GM21367 (cell line): ENCODE data around the gene CSRNP3.
A peak's percentile ranks its signal among the peaks of the same experiment; 100 is the strongest.
"Not testable (repeated sequence)": the region's sequence is repeated elsewhere in the genome, so short reads cannot be mapped to it uniquely, and the experiment has no call there.

Experiments used
- ATAC-seq: cut with Tn5 transposase; IDR thresholded peaks from one replicate; pipeline ENCODE4 v1.9.1; 2021; ENCODE audit not compliant: unreplicated experiment

CSRNP3 gene

GRCh38 chr2:165586019-165586418, 116.5 kb downstream of the CSRNP3 start:
- no peak for ATAC-seq

GRCh38 chr2:165587335-165587938, 117.9 kb downstream of the CSRNP3 start:
- peak; percentile 87 for ATAC-seq

DNA sequence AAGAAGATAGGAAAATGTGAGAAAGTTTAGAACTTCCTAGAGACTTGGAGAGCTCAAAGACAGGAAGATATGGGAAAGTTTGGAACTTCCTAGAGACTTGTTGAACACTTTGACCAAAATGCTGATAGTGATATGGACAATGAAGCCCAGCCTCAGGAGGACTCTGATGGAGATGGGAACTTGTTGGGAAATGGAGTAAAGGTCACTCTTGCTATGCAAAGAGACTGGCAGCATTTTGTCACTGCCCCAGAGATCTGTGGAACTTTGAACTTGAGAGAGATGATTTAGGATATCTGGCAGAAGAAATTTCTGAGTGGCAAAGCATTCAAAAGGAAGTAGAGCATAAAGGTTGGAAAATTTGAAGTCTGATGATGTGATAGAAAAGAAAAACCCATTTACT, 121.5 kb downstream of the CSRNP3 start:
- not testable (repeated sequence) for ATAC-seq

DNA sequence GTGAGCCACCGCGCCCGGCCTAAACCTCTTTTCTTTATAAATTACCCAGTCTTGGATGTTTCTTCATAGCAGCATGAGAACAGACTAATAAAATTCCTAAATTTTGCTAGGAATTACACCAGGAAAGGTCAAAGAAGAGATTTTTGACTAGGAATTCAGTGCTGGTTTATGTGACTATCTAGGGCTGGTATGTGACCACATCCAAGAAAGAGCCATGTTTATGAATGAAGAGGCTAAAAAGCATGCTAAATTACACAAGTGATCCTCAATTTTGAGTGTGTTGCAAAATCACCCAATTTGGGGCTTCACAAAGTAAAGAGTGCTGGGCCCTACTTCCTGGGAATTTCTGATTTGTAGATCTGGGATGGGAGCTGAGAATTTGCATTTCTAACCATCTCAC, 123.6 kb downstream of the CSRNP3 start:
- ATAC-seq: no peak

GRCh38 chr2:165594231-165594934, 124.9 kb downstream of the CSRNP3 start:
- no peak for ATAC-seq

GRCh38 chr2:165594935-165595255, 125.4 kb downstream of the CSRNP3 start:
- peak; percentile 95 for ATAC-seq

- no peak for ATAC-seq
These were observed 127.3 kb downstream of the CSRNP3 start for GRCh38 chr2:165596788-165597187.

DNA sequence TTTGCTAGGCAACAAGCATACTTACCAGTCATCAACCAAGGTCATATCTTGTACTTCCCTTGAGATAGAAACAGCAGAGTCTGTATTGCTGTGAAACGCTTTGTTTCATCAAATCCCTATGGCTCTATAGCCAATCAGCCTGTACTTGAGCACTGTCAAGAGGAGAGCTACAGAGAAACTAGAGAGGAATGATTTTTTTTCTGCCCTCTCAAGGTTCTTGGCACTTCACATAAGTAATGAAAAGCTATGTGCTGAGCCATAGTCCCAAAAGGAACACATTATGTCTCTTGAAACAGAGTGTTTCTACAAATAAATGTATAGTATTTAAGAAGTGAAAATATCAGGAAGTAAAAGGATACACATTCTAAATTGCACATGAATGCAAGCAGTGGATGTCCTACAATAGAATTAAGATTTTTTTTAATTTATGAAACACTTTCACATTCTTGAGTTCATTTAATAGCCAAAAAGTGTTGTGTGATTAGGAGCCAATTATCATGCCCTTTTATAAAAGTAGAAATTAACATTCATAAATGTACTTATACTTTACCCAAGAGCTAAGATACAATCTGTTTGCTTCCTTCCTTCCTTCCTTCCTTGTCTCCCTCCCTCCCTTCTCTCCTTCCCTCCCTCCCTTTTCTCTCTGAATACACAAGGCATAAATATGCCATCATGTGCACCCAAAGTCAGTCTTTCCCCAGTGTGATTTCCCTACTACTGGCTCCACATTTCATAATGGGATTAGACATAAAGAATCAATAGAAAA, 131.8 kb downstream of the CSRNP3 start:
- ATAC-seq: no peak

DNA sequence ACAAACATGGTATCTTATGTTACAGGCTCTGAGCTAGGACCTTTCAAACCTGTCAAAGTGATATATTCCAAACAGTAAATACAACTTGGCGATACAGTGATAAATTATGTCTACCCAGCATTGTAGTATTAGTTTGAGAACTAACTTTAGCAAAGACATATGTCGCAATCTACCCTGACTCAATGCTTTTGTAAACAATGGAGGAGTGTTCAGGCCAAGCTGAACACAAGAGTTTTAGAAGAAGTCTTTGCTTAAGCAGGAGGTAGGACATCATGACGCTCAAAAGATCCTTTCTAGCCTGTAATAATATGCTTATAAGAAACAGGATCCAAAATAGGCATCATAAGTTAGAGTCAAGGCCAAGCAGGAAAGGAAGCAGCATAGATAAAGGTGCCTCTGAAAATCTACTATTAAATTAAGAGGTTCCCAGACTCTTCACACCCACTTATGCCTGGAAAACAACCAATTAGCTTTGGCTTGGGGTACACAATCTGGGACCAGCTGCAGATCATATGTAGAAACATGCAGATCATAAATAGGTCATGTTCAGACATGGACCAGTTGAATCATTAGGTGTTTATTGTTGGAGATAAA, 132.5 kb downstream of the CSRNP3 start:
- ATAC-seq: no peak

GRCh38 chr2:165609672-165610071, 140.2 kb downstream of the CSRNP3 start:
- no peak for ATAC-seq

DNA sequence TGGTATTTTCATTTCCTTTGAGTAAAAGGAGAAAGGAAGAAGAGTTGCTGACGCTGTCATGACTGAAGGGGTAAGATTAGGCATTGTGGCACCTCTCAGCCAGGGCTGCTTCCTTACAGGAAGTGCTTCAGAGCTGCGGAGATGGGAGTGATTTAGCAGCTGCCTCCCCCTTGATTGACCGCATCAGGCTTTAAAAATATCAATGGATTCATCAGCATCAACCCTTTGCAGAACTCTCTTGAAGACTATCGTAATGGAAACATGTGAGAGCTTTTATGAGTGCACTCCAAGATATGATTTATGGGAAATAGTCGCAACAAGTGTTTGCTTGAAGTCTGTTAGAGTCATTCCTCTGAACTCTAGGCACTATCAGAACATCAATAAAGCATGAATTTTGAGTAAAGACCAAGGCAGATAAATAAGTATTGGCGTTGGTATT, 141.1 kb downstream of the CSRNP3 start:
- ATAC-seq: no peak

DNA sequence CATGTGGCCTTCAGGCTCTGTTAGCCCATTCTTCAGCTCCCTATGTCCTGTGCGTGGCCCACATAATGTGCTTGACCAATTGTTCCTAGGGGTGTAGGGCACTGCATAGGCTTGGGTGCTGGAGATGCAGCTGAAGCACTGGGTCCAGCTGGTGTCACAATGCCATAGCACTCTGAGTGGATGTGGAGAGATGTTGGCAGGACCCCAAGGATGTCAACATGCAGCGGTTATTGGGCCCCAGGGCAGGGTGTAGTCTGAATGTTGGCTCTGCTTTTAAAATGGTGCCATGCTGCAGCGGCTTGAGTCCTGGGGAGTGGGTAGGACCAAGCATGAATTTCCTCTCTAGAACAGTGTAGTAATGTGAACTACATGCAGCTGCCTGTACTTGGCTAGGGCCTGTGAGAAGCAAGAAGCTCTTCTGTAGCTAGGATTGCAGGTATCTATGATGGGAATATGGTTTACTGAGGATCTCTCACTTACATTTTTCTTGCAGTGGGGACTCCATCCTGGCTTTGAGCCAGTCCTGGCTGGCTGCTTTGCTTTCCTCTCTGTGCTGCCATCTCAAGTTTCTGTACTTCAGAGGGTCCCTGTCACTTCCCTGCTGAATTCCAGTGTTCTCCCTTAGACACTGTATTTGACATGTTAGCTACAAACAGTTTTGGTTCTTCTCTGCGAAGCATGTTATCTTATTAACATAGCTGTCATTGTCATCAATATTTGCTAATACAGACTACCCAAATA, 148.4 kb downstream of the CSRNP3 start:
- no peak for ATAC-seq

- no peak for ATAC-seq
These were observed 149.3 kb downstream of the CSRNP3 start for GRCh38 chr2:165618806-165619205.

- no peak for ATAC-seq
These were observed 151.6 kb downstream of the CSRNP3 start for GRCh38 chr2:165621086-165621560.

- no peak for ATAC-seq
These were observed 153.7 kb downstream of the CSRNP3 start for GRCh38 chr2:165623161-165623560.

DNA sequence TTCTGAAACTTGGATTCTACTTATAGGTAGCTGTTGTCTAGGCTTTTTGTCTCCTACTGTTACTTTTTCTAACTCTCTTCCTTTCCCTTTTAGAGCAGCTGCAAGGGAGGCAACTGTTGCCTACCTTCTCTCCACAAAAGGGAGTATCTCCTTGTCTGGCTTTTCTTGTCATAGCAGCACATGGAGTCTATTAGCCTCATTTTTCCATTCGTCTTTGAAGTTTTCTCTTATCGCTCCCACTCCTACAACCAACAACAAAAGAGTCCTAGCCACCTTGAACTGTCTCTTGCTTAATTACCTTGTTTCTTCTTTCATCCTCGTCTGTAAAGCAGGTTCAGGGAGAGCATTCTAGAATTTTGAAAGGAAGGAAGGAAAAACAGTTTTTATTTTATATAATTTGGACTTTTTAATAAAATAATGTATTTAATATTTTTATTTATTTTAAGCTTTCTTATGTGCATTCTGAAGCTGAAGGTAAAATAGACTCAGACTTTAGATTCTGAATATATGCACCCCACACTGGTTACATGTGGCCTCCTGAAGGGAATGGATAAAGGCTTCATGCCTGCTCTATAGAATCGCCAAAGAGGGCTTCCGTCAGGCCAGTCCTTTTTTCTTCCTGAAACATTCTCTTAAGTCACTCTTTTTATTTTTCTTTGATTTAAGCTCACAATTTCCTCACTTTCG, 154.4 kb downstream of the CSRNP3 start:
- ATAC-seq: no peak

- ATAC-seq: no peak
These were observed 154.9 kb downstream of the CSRNP3 start for GRCh38 chr2:165624470-165624800.

- no peak for ATAC-seq
These were observed 158.0 kb downstream of the CSRNP3 start for GRCh38 chr2:165627470-165627869.

DNA sequence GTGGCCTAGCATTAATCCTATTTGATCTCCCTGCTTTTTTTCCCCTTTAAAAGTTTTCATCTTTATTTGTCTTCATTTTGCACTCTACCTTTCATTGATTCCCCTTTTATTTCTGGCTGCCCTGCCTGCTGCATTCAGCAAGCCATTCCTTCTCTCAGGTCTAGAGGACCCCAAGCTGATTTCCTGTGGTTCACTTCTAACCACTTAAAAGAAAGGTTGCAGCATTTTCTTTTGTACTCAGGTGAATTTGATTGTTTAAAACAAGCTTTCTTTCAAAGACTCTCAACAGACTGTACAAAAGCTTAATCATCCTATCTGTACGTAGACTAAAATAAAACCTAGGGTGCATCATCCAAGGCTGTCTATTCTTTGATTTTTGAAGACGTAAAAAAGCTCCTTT, 160.3 kb downstream of the CSRNP3 start:
- no peak for ATAC-seq

DNA sequence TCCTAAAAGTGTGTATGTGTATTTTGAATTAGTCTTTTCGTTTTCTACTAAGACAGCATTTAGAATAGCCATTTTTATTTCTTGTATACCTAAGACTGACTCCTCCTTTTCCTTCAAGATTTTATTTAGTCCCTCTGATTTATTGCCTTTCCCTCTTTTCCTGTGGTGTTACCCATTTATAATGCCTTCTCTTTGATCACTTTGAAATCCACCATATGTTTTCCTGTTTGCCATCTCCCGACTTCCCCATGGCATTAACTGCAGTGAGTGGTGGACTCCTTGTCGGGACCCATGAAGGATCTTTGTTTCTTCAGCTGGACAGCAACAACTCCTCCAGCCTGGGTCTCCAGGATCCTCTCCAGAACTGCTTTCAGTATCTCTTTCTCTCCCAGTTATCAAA, 160.7 kb downstream of the CSRNP3 start:
- no peak for ATAC-seq

- ATAC-seq: no peak
These were observed 161.6 kb downstream of the CSRNP3 start for GRCh38 chr2:165631089-165631488.
